Adrenal gland (tissue), 12 donors: ENCODE measurements around the gene RNF126. TPM values are rescaled to one million over a fixed set of nuclear protein-coding genes. Genes with fewer than 3 reads are reported as not detected.
"Not testable (repeated sequence)": the region's sequence is repeated elsewhere in the genome, so short reads cannot be mapped to it uniquely, and the experiment has no call there.

Source experiments
- DNase-seq, 7 donors: peaks; one replicate each; pipeline ENCODE4 v3.0.0-alpha.2; 2019 to 2020
- H3K27ac ChIP-seq, 5 donors: fragments of 200-600 bp; sonication (generic) in 4 of 5; 1 replicate in 3 of 5; 2 replicates in 2 of 5; pipeline versions ENCODE4 v1.5.1 to v1.8.0; 2016 to 2020; ENCODE audit warnings: mild to moderate bottlenecking in 1 of 5
- H3K27me3 ChIP-seq: fragments of 200-600 bp; 2 replicates; pipeline ENCODE4 v1.8.0; 2021
- H3K36me3 ChIP-seq, 2 donors: fragments of 200-600 bp; replicated peaks in 1 of 2; 1 replicate in 1 of 2; 2 replicates in 1 of 2; pipeline versions ENCODE4 v1.5.1 to v1.8.0; 2018 to 2022
- H3K4me1 ChIP-seq, 2 donors: fragments of 200-600 bp; replicated peaks in 1 of 2; 1 replicate in 1 of 2; 2 replicates in 1 of 2; pipeline versions ENCODE4 v1.5.1 to v1.8.0; 2018 to 2021
- H3K4me3 ChIP-seq, 4 donors: fragments of 200-600 bp; sonication (generic) in 3 of 4; one replicate each; pipeline ENCODE4 v1.5.1; 2016 to 2018
- H3K9me3 ChIP-seq, 3 donors: fragments of 200-600 bp; sonication (generic) in 1 of 3; replicated peaks in 1 of 3; 1 replicate in 2 of 3; 2 replicates in 1 of 3; pipeline versions ENCODE4 v1.5.1 to v1.8.0; 2016 to 2021
- POLR2A ChIP-seq, 2 donors: fragments of 450-650 bp; IDR thresholded peaks; one replicate each; pipeline ENCODE4 v1.6.1; 2017; ENCODE audit warnings: antibody characterized with exemption in 2 of 2, mild to moderate bottlenecking in 2 of 2, moderate library complexity in 1 of 2
- WGBS, 4 donors: extraction: QIAGEN DNeasy Blood & Tissue Kit in 2 of 4; methylation state at CpG; one replicate each; pipeline versions ENCODE4 v1.1.5 to v1.1.7; 2013 to 2017; 5-methylcytosine and 5-hydroxymethylcytosine counted together
- intact Hi-C, 2 donors: fragments of 100-400 bp; cut with DNase I; formaldehyde crosslinking; loops; one replicate each; pipeline versions ENCODE4 v1.14.1 to v1.15.0; 2022 to 2023
- polyA plus RNA-seq, 3 donors: library from polyadenylated mRNA; stranded (reverse); fragments of 200-250 nt in 2 of 3; fragments of 350-450 nt in 1 of 3; fragmentation: Illumina TruSeq in 1 of 3; extraction: RNeasy Lipid Tissue Mini Kit (QIAGEN cat#74804) in 1 of 3; gene quantifications; one replicate each; pipeline ENCODE4 v1.2.3, GENCODE V29; 2013 to 2014
- total RNA-seq, 9 donors: library from RNA; depleted of rRNA in 4 of 9; stranded (reverse); fragments of >200 nt in 4 of 9; fragments of 120-200 nt in 1 of 9; fragmentation: NEBNext Ultra II Directional in 1 of 9; extraction: Animal tissue kit (Norgen Biotek cat#: 25700) in 1 of 9; gene quantifications; one replicate each; pipeline versions ENCODE4 v1.1.0 to v1.2.4, GENCODE V29; 2013 to 2023
- TF ChIP-seq, protein P1 (sequence below), 6 experiments: fragments of 450-650 bp in 4 of 6; fragments of 200-600 bp in 2 of 6; sonication (generic) in 1 of 6; IDR thresholded peaks; 1 replicate in 5 of 6; 2 replicates in 1 of 6; pipeline versions ENCODE4 v1.5.1 to v1.8.0; 2016 to 2021; ENCODE audit warnings: antibody characterized with exemption in 6 of 6, mild to moderate bottlenecking in 2 of 6, moderate library complexity in 1 of 6
- donor health status: healthy with polysubstance abuse.
- donor health status: Bipolar disorder and iron deficiency.
- donor health status: DM: yes; HTN: yes; CAD: no.
- donor health status: DM: no; HTN: no; CAD: no.
- donor health status: DM: no; HTN: no; CAD: no.
- donor health status: DM: yes; HTN: yes; CAD: no.

RNF126 gene
- total and polyA plus RNA-seq, 12 donors: 9.3 to 76.4 (median 43.1) TPM

DNA sequence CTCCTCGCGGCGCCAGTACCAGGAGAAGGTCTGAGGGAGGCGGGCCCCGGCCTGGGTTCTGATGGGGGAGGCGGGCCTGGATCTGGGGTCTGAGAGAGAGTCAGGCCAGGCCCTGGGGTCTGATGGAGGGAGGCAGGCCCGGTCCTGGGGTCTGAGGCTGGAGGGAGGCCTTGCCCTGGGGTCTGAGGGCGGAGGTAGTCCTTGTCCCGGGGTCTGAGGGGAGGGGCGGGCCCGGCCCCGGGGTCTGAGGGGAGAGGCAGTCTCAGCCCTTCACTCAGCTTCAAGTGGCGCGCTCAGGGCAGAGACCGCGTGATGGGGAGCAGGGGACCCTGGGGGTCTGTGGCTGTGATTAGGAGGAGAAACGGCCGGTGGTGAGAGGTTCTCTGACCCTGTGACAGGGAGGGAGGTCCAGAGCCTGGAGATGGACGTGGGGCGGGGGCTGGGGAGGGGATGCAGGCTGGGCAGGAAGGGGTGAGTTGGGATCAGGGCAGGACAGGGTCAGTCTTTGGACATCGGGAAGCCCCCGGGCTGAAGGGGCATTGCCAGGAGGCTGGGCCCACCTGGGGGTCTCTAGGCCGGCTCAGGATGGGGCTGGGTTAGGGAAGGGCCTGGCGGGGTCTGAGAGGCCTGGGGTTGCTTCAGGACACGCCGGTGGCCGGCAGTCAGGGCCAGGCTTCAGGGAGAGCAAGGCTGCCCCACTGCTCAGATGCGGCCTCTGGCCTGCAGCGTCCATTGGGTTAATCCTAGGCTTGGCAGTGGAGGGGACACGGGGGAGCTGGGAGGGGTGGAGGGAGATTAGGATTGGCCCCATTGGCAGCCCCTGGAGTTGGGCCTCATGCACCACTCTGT lies 54.6 kb downstream of the RNF126 start:
- TF ChIP-seq POLR2A (IDR thresholded peaks at IDR 0.05): no peak
- TF ChIP-seq, protein P1, sequence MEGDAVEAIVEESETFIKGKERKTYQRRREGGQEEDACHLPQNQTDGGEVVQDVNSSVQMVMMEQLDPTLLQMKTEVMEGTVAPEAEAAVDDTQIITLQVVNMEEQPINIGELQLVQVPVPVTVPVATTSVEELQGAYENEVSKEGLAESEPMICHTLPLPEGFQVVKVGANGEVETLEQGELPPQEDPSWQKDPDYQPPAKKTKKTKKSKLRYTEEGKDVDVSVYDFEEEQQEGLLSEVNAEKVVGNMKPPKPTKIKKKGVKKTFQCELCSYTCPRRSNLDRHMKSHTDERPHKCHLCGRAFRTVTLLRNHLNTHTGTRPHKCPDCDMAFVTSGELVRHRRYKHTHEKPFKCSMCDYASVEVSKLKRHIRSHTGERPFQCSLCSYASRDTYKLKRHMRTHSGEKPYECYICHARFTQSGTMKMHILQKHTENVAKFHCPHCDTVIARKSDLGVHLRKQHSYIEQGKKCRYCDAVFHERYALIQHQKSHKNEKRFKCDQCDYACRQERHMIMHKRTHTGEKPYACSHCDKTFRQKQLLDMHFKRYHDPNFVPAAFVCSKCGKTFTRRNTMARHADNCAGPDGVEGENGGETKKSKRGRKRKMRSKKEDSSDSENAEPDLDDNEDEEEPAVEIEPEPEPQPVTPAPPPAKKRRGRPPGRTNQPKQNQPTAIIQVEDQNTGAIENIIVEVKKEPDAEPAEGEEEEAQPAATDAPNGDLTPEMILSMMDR (IDR thresholded peaks at IDR 0.05): no peak
- no peak for DNase-seq
- H3K4me3 ChIP-seq: no peak overlapping the region
- H3K9me3 ChIP-seq: no peaks in the 10 kb centered on the region
- H3K27ac ChIP-seq: no peak overlapping the region
- H3K36me3 ChIP-seq: no peaks in the 10 kb centered on the region
- WGBS, 4 donors: 75 to 86% (median 83%) methylated on average over 17 to 30 of the region's 30 CpGs
- intact Hi-C loops: no loop called here
- peaks cover 14 to 15% of the 10 kb centered on the region in 2 donors for H3K4me1 ChIP-seq
- H3K27me3 ChIP-seq: no peaks in the 10 kb centered on the region

DNA sequence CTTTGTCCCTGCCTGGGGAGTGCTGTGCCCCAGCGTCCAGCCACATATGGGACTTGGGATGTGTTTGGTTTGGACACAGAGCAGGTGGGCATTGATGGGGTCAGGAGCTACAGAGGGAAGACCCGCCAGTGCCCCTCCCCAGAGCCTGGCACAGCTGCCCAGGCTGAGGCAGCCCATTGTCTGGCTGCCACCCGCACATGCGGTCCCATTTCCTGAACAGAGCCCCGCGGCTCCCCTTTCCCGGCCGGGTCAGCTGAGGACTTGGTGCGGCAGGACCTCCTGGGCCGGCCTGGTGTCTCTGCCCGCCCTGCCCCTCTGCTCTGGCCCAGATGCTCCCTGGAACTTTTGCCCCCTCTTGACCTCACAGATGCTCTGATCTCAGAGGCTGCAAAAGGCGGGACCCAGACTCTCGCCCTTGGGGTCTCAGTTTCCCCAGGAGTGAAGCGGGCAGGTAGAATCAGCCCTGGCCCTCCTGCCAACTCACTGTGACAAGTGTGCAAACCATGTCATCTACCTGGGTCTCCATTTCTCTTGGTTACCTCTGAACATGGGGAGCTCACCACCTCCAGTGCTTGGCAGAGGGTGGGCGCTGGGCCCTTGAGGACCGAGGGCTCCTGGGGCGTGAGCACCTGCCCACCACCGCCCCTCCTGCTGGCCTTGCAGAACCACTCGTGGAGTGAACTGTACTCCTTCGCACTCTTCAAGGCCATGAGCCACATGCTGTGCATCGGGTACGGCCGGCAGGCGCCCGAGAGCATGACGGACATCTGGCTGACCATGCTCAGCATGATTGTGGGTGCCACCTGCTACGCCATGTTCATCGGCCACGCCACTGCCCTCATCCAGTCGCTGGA lies 55.5 kb downstream of the RNF126 start:
- intact Hi-C loops: no loop called here
- no peaks in the 10 kb centered on the region for H3K9me3 ChIP-seq
- 85 to 89% (median 87%) methylated on average over 9 to 30 of the region's 30 CpGs for WGBS, 4 donors
- peaks cover 14 to 15% of the 10 kb centered on the region in 2 donors for H3K4me1 ChIP-seq
- no peaks in the 10 kb centered on the region for H3K36me3 ChIP-seq
- no peak overlapping the region for H3K27ac ChIP-seq
- no peaks in the 10 kb centered on the region for H3K27me3 ChIP-seq
- H3K4me3 ChIP-seq: no peak overlapping the region
- no peak for DNase-seq
- TF ChIP-seq POLR2A (IDR thresholded peaks at IDR 0.05): no peak
- TF ChIP-seq, protein P1 (IDR thresholded peaks at IDR 0.05): no peak

DNA sequence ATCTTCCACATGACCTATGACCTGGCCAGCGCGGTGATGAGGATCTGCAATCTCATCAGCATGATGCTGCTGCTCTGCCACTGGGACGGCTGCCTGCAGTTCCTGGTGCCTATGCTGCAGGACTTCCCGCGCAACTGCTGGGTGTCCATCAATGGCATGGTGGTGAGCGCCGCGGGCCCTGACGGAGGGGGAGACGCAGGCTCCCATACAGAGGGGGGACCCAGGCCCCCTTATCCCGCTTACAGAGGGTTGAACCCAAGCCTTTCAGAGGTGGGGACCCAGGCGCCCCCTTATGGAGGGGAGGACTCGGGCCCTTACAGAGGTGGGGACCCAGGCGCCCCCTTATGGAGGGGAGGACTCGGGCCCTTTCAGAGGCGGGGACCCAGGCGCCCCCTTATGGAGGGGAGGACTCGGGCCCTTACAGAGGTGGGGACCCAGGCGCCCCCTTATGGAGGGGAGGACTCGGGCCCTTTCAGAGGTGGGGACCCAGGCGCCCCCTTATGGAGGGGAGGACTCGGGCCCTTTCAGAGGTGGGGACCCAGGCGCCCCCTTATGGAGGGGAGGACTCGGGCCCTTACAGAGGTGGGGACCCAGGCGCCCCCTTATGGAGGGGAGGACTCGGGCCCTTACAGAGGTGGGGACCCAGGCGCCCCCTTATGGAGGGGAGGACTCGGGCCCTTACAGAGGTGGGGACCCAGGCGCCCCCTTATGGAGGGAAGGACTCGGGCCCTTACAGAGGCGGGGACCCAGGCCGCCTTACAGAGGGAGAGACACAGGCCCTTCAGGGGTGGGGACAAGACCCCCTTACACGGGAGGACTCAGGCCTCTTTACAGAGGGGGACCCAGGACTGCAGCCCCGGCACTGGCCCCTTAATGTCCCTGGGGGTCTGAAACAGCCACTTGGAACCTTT lies 57.7 kb downstream of the RNF126 start:
- H3K27ac ChIP-seq, intact Hi-C loops, H3K27me3 ChIP-seq, H3K36me3 ChIP-seq, H3K9me3 ChIP-seq, H3K4me1 ChIP-seq, DNase-seq, H3K4me3 ChIP-seq: not testable (repeated sequence)
- WGBS, 4 donors: 72 to 100% (median 91%) methylated on average over 1 to 30 of the region's 34 CpGs

DNA sequence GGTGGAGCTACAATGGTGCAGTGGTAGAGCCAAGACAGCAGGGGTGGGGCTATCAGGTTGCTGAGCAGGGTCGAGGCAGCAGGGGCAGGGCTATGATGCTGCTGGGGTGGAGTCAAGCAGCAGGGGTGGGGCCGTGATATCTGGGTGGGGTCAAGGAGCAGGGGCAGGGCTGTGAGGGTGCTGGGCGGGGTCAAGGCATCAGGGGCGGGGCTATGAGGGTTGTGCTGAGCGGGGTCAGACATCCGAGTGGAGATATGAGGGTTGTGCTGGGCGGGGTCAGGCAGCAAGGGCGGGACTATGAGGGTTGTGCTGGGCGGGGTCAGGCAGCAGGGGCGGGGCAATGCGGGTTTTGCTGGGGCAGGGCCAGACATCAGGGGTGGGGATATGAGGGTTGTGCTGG lies 58.7 kb downstream of the RNF126 start:
- intact Hi-C loops: no loop called here
- no peak for TF ChIP-seq POLR2A (IDR thresholded peaks at IDR 0.05)
- TF ChIP-seq, protein P1 (IDR thresholded peaks at IDR 0.05): no peak
- Histone ChIP-seq H3K27me3 (no peaks in the 10 kb centered on the region), H3K27ac (no peak overlapping the region), H3K9me3 (no peaks in the 10 kb centered on the region), H3K4me1 (no peaks in the 10 kb centered on the region), H3K4me3 (no peak overlapping the region), H3K36me3 (no peaks in the 10 kb centered on the region)
- DNase-seq: no peak
- 68 to 87% (median 80%) methylated on average over 9 to 11 of the region's 11 CpGs for WGBS, 4 donors

DNA sequence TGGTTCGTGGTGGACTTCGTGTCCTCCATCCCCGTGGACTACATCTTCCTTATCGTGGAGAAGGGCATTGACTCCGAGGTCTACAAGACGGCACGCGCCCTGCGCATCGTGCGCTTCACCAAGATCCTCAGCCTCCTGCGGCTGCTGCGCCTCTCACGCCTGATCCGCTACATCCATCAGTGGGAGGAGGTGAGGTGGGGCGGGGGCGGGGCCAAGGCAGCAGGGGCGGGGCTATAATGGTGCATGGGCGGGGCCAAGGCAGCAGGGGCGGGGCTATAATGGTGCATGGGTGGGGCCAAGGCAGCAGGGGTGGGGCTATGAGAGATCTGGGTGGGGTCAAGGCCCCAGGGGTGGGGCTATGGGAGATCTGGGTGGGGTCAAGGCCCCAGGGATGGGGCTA lies 59.2 kb downstream of the RNF126 start:
- DNase-seq, H3K9me3 ChIP-seq, H3K4me3 ChIP-seq, intact Hi-C loops, H3K27ac ChIP-seq, H3K36me3 ChIP-seq, H3K27me3 ChIP-seq, H3K4me1 ChIP-seq: not testable (repeated sequence)
- WGBS, 4 donors: 91 to 95% (median 95%) methylated on average over 12 to 20 of the region's 20 CpGs

DNA sequence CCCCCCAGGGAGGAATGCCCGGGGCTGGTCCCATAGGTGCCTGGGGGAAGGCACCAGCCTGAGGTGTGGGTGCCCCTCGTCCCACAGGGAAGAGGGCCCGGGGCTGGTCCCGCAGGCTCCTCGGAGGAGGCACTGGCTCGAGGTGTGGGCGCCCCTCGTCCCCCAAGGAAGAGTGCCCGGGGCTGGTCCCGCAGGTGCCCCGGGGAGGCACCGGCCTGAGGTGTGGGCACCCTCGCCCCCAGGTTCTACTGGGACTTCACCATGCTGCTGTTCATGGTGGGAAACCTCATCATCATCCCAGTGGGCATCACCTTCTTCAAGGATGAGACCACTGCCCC lies 59.7 kb downstream of the RNF126 start:
- intact Hi-C loops, DNase-seq, H3K36me3 ChIP-seq, H3K4me1 ChIP-seq, H3K27ac ChIP-seq, H3K9me3 ChIP-seq, H3K27me3 ChIP-seq, H3K4me3 ChIP-seq: not testable (repeated sequence)
- WGBS, 4 donors: 52 to 91% (median 85%) methylated on average over 1 to 13 of the region's 13 CpGs
